Ovary (tissue), 9 donors: ENCODE measurements around the gene PCBP3. TPM values are rescaled to one million over a fixed set of nuclear protein-coding genes. Genes with fewer than 3 reads are reported as not detected.

ENCODE experiments used
- DNase-seq, 5 donors: peaks; one replicate each; pipeline ENCODE4 v3.0.0-alpha.2; 2019 to 2020
- H3K27ac ChIP-seq, 2 donors: fragments of 200-600 bp; one replicate each; pipeline versions ENCODE4 v1.5.1 to v1.8.0; 2019 to 2022
- H3K27me3 ChIP-seq: fragments of 200-600 bp; one replicate; pipeline ENCODE4 v1.8.0; 2022
- H3K36me3 ChIP-seq: fragments of 200-600 bp; sonication (generic); one replicate; pipeline ENCODE4 v1.5.1; 2019
- H3K4me1 ChIP-seq: one replicate; pipeline ENCODE4 v1.8.1; 2013; ENCODE audit warnings: mild to moderate bottlenecking, moderate library complexity; ENCODE audit not compliant: insufficient read depth
- H3K4me3 ChIP-seq: fragments of 200-600 bp; sonication (generic); one replicate; pipeline ENCODE4 v1.5.1; 2017
- H3K9me3 ChIP-seq, 2 donors: fragments of 200-600 bp in 1 of 2; sonication (generic) in 1 of 2; one replicate each; pipeline versions ENCODE4 v1.5.1 to v1.8.1; 2013 to 2019; ENCODE audit warnings: mild to moderate bottlenecking in 1 of 2, moderate library complexity in 1 of 2
- CTCF ChIP-seq, 3 donors: fragments of 450-650 bp in 2 of 3; fragments of 200-600 bp in 1 of 3; IDR thresholded peaks; one replicate each; pipeline versions ENCODE4 v1.5.1 to v1.8.0; 2016 to 2022; ENCODE audit warnings: antibody characterized with exemption in 3 of 3, mild to moderate bottlenecking in 1 of 3
- EP300 ChIP-seq: sonication (generic); formaldehyde crosslinking; IDR thresholded peaks from one replicate; pipeline ENCODE4 v1.6.1; 2017; ENCODE audit warnings: antibody characterized with exemption
- POLR2A ChIP-seq: fragments of 450-650 bp; IDR thresholded peaks from one replicate; pipeline ENCODE4 v1.6.1; 2017; ENCODE audit warnings: antibody characterized with exemption, mild to moderate bottlenecking, moderate library complexity
- WGBS, 3 donors: extraction: QIAGEN DNeasy Blood & Tissue Kit in 1 of 3; methylation state at CpG; one replicate each; pipeline versions ENCODE4 v1.1.5 to v1.1.7; 2013 to 2017; 5-methylcytosine and 5-hydroxymethylcytosine counted together
- intact Hi-C, 4 donors: fragments of 100-400 bp; cut with DNase I; formaldehyde crosslinking; loops; one replicate each; pipeline versions ENCODE4 v1.11.0 to v1.15.1; 2022 to 2023
- polyA plus RNA-seq, 2 donors: library from polyadenylated mRNA; stranded (reverse); fragments of 200-250 nt in 1 of 2; fragments of 350-450 nt in 1 of 2; fragmentation: Illumina TruSeq in 1 of 2; extraction: RNeasy Lipid Tissue Mini Kit (QIAGEN cat#74804) in 1 of 2; gene quantifications; one replicate each; pipeline ENCODE4 v1.2.3, GENCODE V29; 2013 to 2014
- total RNA-seq, 7 donors: library from RNA; depleted of rRNA in 2 of 7; stranded (reverse); fragments of >200 nt in 2 of 7; fragmentation: NEBNext Ultra II Directional in 3 of 7; extraction: Animal tissue kit (Norgen Biotek cat#: 25700) in 3 of 7; gene quantifications; one replicate each; pipeline versions ENCODE4 v1.1.0 to v1.2.4, GENCODE V29; 2016 to 2023
- donor health status: DM: no; HTN: no; CAD: no; lungs with moderate emphysema.
- donor health status: DM: no; HTN: no; CAD: no.
- donor health status: Bipolar disorder and iron deficiency.
- donor health status: DM: yes; HTN: yes; CAD: no.
- donor health status: DM: no; HTN: no; CAD: no.
- donor health status: DM: yes; HTN: yes; CAD: no.

The PCBP3 gene
- total and polyA plus RNA-seq, 9 donors, result 2.4 to 10.1 (median 5.4) TPM

- no peaks in the 10 kb centered on the region for H3K27me3 ChIP-seq
- intact Hi-C loops, result no loop called here
- H3K4me1 ChIP-seq, result no peaks in the 10 kb centered on the region
- DNase-seq, result peak in 1 of 5 donors; percentile 19
- H3K4me3 ChIP-seq, result no peak overlapping the region
- TF ChIP-seq CTCF (IDR thresholded peaks at IDR 0.05) (no peak), EP300 (no peak), POLR2A (no peak)
- H3K36me3 ChIP-seq, result no peaks in the 10 kb centered on the region
- no peak overlapping the region for H3K27ac ChIP-seq
- 64 to 75% (median 69%) methylated on average over 10 to 11 of the region's 11 CpGs for WGBS, 3 donors
- no peaks in the 10 kb centered on the region for H3K9me3 ChIP-seq
Observed at GRCh38 chr21:45886610-45887026, 243.1 kb downstream of the PCBP3 start.

- Histone ChIP-seq H3K9me3 (no peaks in the 10 kb centered on the region), H3K27ac (no peak overlapping the region), H3K4me3 (no peak overlapping the region), H3K27me3 (no peaks in the 10 kb centered on the region), H3K36me3 (no peaks in the 10 kb centered on the region), H3K4me1 (no peaks in the 10 kb centered on the region)
- 73 to 78% (median 76%) methylated on average over 6 of the region's 6 CpGs for WGBS, 3 donors
- no peak for TF ChIP-seq EP300
- no peak for TF ChIP-seq CTCF (IDR thresholded peaks at IDR 0.05)
- TF ChIP-seq POLR2A, result no peak
- peak in 1 of 5 donors; percentile 15 for DNase-seq
- intact Hi-C loops, result no loop called here
Observed at GRCh38 chr21:45887120-45887611, 243.6 kb downstream of the PCBP3 start.

DNA sequence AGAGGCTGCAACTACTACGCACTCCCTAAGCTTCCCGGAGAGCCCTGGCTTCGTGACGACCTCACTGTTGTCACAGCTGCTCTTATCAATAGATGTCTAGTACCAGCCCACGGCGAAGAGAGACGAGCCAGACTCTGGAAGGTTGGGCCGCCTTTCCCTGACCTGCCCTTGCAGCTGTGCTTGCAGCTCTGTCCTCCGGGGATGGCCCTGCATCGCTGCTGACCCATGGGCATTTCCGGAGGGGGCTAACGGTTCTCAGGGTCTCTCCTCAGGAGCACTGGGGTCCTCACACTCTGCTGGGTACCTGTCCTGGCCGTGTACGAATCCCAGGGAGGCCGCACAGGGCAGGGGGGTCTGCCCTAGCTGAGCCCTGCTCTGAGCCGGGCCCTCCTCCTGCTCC is 244.3 kb downstream of the PCBP3 start:
- Histone ChIP-seq H3K27me3 (no peaks in the 10 kb centered on the region), H3K4me3 (no peak overlapping the region), H3K4me1 (no peaks in the 10 kb centered on the region), H3K27ac (no peak overlapping the region), H3K36me3 (no peaks in the 10 kb centered on the region), H3K9me3 (no peaks in the 10 kb centered on the region)
- DNase-seq, result no peak
- TF ChIP-seq EP300 (no peak), CTCF (IDR thresholded peaks at IDR 0.05) (no peak), POLR2A (no peak)
- 72 to 78% (median 76%) methylated on average over 16 of the region's 16 CpGs for WGBS, 3 donors
- intact Hi-C loops, result no loop called here

DNA sequence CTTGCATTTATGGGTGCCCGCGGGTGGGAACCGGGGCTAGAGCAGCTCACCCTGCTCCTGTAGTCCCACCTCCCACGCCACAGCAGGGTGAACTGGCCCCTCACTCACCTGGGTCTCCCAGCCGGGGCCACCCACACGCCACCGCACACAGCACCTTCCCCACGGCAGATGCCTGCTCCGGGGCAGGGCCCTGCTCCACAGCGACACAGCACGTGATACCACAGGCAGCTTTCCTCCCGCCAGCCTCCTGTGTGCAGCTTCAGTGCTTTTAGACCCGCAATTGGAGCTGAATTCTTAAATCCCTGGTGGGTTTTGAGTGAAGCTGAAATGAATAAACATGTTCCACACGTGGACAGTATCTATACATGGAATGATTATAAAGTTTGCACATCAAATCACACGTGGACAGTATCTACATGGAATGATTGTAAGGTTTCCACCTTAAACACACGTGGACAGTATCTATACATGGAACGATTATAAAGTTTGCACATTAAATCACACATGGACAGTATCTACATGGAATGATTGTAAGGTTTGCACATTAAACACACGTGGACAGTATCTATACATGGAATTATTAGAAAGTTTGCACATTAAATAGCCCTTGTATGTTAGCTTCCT is 245.0 kb downstream of the PCBP3 start:
- 88 to 90% (median 88%) methylated on average over 18 of the region's 18 CpGs for WGBS, 3 donors
- Histone ChIP-seq H3K4me3 (no peak overlapping the region), H3K4me1 (no peaks in the 10 kb centered on the region), H3K27me3 (no peaks in the 10 kb centered on the region), H3K9me3 (no peaks in the 10 kb centered on the region), H3K27ac (no peak overlapping the region), H3K36me3 (no peaks in the 10 kb centered on the region)
- DNase-seq, result peak in 1 of 5 donors; percentile 7
- TF ChIP-seq POLR2A (no peak), EP300 (no peak), CTCF (IDR thresholded peaks at IDR 0.05) (no peak)
- intact Hi-C loops, result no loop called here
